Central memory CD8-positive, alpha-beta T cell (primary cell): ENCODE measurements around the gene EVC.
"Not testable (repeated sequence)": the region's sequence is repeated elsewhere in the genome, so short reads cannot be mapped to it uniquely, and the experiment has no call there.

Experiments used
- ATAC-seq: fragments of 150-1000 bp; cut with Tn5 transposase; replicated peaks from 2 replicates; pipeline ENCODE4 v1.10.0; 2022; ENCODE audit warnings: mild to moderate bottlenecking, moderate FRiP score, moderate number of reproducible peaks; ENCODE audit not compliant: poor library complexity, severe bottlenecking; ENCODE audit errors: extremely low read depth
- DNase-seq, 2 donors: peaks; one replicate each; pipeline ENCODE4 v3.0.0; 2021; ENCODE audit warnings: low spot score in 2 of 2
- H3K27ac Mint-ChIP-seq: one replicate; pipeline ENCODE4 v1.8.0; 2022; ENCODE audit warnings: low read depth, mild to moderate bottlenecking, moderate library complexity, mixed read lengths
- H3K27me3 Mint-ChIP-seq: one replicate; pipeline ENCODE4 v1.8.0; 2022; ENCODE audit warnings: mixed read lengths
- H3K36me3 Mint-ChIP-seq: one replicate; pipeline ENCODE4 v1.8.0; 2022; ENCODE audit warnings: mild to moderate bottlenecking, moderate library complexity, mixed read lengths; ENCODE audit not compliant: insufficient read depth
- H3K4me1 Mint-ChIP-seq: one replicate; pipeline ENCODE4 v1.8.0; 2022; ENCODE audit warnings: mixed read lengths
- H3K4me3 Mint-ChIP-seq: one replicate; pipeline ENCODE4 v1.8.0; 2022; ENCODE audit warnings: mild to moderate bottlenecking, moderate library complexity, mixed read lengths
- H3K9me3 Mint-ChIP-seq: one replicate; pipeline ENCODE4 v1.8.0; 2022; ENCODE audit warnings: mixed read lengths

EVC gene

DNA sequence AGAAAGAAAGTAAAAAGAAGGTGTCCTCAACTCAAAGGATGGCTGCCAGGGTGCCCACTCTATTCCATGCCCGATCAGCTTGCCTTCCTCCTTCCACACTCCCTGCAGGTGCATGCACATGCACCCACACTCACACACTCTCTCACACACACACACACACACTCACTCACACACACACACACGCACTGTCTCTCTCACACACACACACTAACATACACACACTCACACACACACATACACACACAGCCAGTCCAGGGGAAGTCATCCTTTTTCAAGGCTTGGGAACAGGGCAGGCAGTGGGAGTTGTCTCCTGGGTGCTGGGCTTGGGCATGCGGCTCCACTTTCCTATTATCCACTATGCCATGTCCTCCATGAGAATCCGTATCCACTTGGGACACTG lies 131.5 kb downstream of the EVC start:
- Mint-ChIP-seq H3K27ac (no peak overlapping the region), H3K4me1 (no peaks in the 10 kb centered on the region), H3K36me3 (no peaks in the 10 kb centered on the region), H3K4me3 (no peak overlapping the region), H3K27me3 (peaks cover 37% of the 10 kb centered on the region), H3K9me3 (peaks cover 6% of the 10 kb centered on the region)
- ATAC-seq (no peak), DNase-seq (no peak)

GRCh38 chr4:5843573-5844530 lies 132.9 kb downstream of the EVC start:
- Mint-ChIP-seq H3K36me3 (no peaks in the 10 kb centered on the region), H3K4me1 (no peaks in the 10 kb centered on the region), H3K27ac (no peak overlapping the region), H3K27me3 (peaks cover 40% of the 10 kb centered on the region), H3K9me3 (peaks cover 6% of the 10 kb centered on the region), H3K4me3 (no peak overlapping the region)
- no peak for ATAC-seq
- no peak for DNase-seq

- no peak overlapping the region for H3K27ac Mint-ChIP-seq
Observed at GRCh38 chr4:5845035-5845905, 134.3 kb downstream of the EVC start.

DNA sequence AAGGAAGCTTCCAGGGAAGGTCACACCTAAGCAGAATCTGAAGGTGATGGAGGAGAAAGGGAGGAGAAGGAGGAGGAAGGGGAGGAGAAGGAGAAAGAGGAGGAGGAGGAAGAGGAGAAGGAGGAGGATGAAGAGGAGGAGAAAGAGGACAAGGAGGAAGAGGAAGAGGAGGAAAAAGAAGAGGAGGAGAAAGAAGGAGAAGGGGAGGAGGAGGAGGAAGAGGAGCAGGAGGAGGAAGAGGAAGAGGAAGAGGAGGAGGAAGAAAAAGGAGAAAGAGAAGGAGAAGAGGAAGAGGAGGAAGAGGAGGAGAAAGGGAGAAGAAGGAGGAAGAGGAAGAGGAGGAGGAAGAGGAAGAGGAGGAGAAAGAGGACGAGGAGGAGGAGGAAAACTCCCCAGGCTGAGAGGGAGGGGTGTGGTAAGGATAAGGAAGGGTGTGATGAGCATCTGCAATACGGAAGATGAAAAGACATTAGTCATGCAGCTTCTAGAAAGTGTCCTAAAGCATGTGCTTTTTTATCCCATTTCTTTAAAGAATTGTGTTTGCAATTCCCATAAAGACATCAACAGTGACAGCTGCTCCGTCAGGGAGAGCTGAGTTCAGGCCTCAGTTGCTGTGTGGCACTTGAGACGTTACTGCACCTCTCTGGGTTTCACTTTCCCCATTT lies 140.8 kb downstream of the EVC start:
- Mint-ChIP-seq H3K4me3 (no peak overlapping the region), H3K9me3 (no peaks in the 10 kb centered on the region), H3K4me1 (no peaks in the 10 kb centered on the region), H3K36me3 (no peaks in the 10 kb centered on the region), H3K27me3 (peaks cover 45% of the 10 kb centered on the region), H3K27ac (no peak overlapping the region)
- DNase-seq (no peak), ATAC-seq (no peak)

More at GRCh38 chr4:5845035-5845905, 134.3 kb downstream of the EVC start:
- Mint-ChIP-seq H3K4me1 (no peaks in the 10 kb centered on the region), H3K9me3 (peaks cover 6% of the 10 kb centered on the region), H3K4me3 (no peak overlapping the region), H3K27me3 (peaks cover 46% of the 10 kb centered on the region), H3K36me3 (no peaks in the 10 kb centered on the region)
- DNase-seq (no peak), ATAC-seq (no peak)

- H3K4me3 Mint-ChIP-seq, result no peak overlapping the region
- H3K4me1 Mint-ChIP-seq, result no peaks in the 10 kb centered on the region
- no peak overlapping the region for H3K27ac Mint-ChIP-seq
- H3K36me3 Mint-ChIP-seq, result no peaks in the 10 kb centered on the region
- no peaks in the 10 kb centered on the region for H3K9me3 Mint-ChIP-seq
- ATAC-seq, result no peak
- DNase-seq, result no peak
- peaks cover 41% of the 10 kb centered on the region for H3K27me3 Mint-ChIP-seq
Observed at GRCh38 chr4:5852523-5853202, 141.7 kb downstream of the EVC start.

- no peaks in the 10 kb centered on the region for H3K9me3 Mint-ChIP-seq
- H3K4me1 Mint-ChIP-seq, result no peaks in the 10 kb centered on the region
- ATAC-seq, result no peak
- H3K27me3 Mint-ChIP-seq, result peaks cover 19% of the 10 kb centered on the region
- no peak for DNase-seq
- H3K36me3 Mint-ChIP-seq, result no peaks in the 10 kb centered on the region
- no peak overlapping the region for H3K27ac Mint-ChIP-seq
- H3K4me3 Mint-ChIP-seq, result no peak overlapping the region
Observed at GRCh38 chr4:5854929-5855328, 143.9 kb downstream of the EVC start.

GRCh38 chr4:5856362-5856761 lies 145.4 kb downstream of the EVC start:
- not testable (repeated sequence) for H3K27ac Mint-ChIP-seq, H3K4me3 Mint-ChIP-seq, H3K4me1 Mint-ChIP-seq, H3K27me3 Mint-ChIP-seq, H3K36me3 Mint-ChIP-seq, ATAC-seq, DNase-seq, H3K9me3 Mint-ChIP-seq

- Mint-ChIP-seq H3K27ac (no peak overlapping the region), H3K9me3 (no peaks in the 10 kb centered on the region), H3K36me3 (no peaks in the 10 kb centered on the region), H3K4me1 (no peaks in the 10 kb centered on the region), H3K4me3 (no peak overlapping the region), H3K27me3 (peaks cover 5% of the 10 kb centered on the region)
- DNase-seq, result no peak
- ATAC-seq, result no peak
Observed at GRCh38 chr4:5857199-5857598, 146.2 kb downstream of the EVC start.

DNA sequence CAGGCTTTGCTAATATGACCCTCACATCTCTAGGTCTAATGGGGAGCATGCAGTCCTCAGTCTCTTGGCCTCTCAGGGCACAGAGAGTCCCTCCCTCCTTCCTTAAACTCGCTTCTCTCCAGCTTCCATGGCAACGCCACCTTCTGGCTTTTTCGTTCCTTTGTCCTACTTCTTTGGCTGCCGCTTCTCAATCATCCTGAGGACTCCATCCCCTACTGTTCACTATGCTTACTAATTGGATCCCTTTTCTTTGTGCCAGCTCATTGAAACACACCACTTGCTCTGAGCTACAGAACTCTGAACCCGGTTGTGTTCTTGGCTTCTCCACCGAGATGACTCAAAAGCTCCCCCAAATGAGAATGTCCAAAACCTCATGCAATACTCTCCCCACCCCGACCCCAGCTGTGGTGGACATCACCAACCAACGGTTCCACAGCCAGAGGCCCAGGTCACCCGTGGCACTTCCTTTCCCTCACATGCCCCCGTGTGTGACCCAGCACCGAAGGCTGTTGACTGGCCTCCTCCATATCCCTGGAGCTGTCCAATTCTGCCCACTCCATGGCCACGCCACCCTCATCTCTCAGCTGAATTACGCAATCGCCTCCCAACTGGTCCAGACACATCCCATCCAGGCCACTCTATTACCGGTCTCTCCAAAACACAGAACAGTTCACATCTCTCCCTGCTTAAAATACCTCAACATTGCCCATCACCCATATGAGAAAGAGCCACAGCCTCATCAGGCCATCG lies 147.2 kb downstream of the EVC start:
- H3K4me1 Mint-ChIP-seq, result no peaks in the 10 kb centered on the region
- no peaks in the 10 kb centered on the region for H3K36me3 Mint-ChIP-seq
- H3K4me3 Mint-ChIP-seq, result no peak overlapping the region
- no peak for DNase-seq
- H3K27me3 Mint-ChIP-seq, result peaks cover 9% of the 10 kb centered on the region
- no peak for ATAC-seq
- no peaks in the 10 kb centered on the region for H3K9me3 Mint-ChIP-seq
- no peak overlapping the region for H3K27ac Mint-ChIP-seq

DNA sequence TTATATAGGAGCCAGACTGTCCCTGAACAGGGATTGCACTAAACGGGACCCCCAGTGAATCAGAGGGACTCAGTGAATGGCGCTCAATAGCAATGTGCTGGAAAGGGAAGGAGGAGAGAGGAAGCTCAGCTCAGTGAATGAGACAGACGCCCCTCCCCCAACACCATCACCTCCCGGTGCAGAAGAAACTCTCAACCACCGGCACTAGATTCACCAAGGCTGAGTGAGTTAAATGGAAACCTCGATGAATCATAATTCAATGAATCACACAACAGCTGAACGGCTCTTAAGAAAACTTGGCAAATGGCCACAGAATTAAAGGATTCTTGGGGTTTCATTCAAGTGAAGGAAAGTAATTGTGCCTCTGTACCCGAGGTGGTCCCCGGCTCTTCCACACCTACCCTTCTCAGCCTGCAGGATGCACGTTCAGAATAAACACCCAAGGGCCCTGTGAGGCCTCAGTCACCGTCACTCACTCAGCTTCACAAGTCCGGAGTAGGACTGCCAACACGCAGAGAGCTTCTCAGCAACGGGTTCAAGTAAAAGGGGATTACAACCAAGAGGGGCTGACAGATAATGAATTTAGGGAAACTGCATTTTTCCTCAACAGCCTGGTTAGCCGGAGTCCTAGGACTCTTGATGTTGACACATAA lies 152.6 kb downstream of the EVC start:
- no peak overlapping the region for H3K4me3 Mint-ChIP-seq
- H3K27ac Mint-ChIP-seq, result no peak overlapping the region
- no peaks in the 10 kb centered on the region for H3K36me3 Mint-ChIP-seq
- DNase-seq, result no peak
- H3K4me1 Mint-ChIP-seq, result peaks cover 24% of the 10 kb centered on the region
- no peaks in the 10 kb centered on the region for H3K9me3 Mint-ChIP-seq
- no peak for ATAC-seq
- peaks cover 28% of the 10 kb centered on the region for H3K27me3 Mint-ChIP-seq
